HL-60 (cell line): ENCODE measurements around the gene HOXB8.

Experiments used
- CTCF ChIP-seq: IDR thresholded peaks from one replicate; pipeline ENCODE4 v1.5.1; 2011; ENCODE audit warnings: low read length, control low read depth, inconsistent platforms; ENCODE audit not compliant: insufficient read depth
- GABPA ChIP-seq: IDR thresholded peaks from 2 replicates; pipeline ENCODE4 v1.6.1; 2012; ENCODE audit warnings: low read depth
- POLR2AphosphoS5 ChIP-seq: IDR thresholded peaks from 2 replicates; pipeline ENCODE4 v1.6.1; 2012; ENCODE audit warnings: low read depth
- REST ChIP-seq: IDR thresholded peaks from 2 replicates; pipeline ENCODE4 v1.6.1; 2012; ENCODE audit warnings: low read depth; ENCODE audit not compliant: insufficient replicate concordance

- TF ChIP-seq CTCF = no peak
- no peak for TF ChIP-seq REST
- no peak for TF ChIP-seq GABPA
- no peak for TF ChIP-seq POLR2AphosphoS5
Measured at GRCh38 chr17:48649741-48650140, 34.6 kb upstream of the HOXB8 start.
